Smooth muscle cell (in vitro differentiated cells): ENCODE measurements around the gene EPSTI1. TPM values are rescaled to one million over a fixed set of nuclear protein-coding genes. Genes with fewer than 3 reads are reported as not detected.

ENCODE experiments used
- DNase-seq: peaks from one replicate; lab custom pipeline; 2025; ENCODE audit not compliant: unreplicated experiment; lab: John Stamatoyannopoulos, UW
- H2AFZ ChIP-seq: fragments of 200-600 bp; sonication (generic); 2 replicates; pipeline ENCODE4 v1.6.0; 2016; ENCODE audit warnings: antibody characterized with exemption, low read depth, mild to moderate bottlenecking
- H3F3A ChIP-seq: fragments of 200-600 bp; sonication (generic); 2 replicates; pipeline ENCODE4 v1.6.0; 2017; ENCODE audit warnings: antibody characterized with exemption, low read depth
- H3K27ac ChIP-seq: fragments of 200-600 bp; sonication (generic); 2 replicates; pipeline ENCODE4 v1.5.1; 2016; ENCODE audit warnings: low read depth, mild to moderate bottlenecking
- H3K27me3 ChIP-seq: fragments of 200-600 bp; sonication (generic); 2 replicates; pipeline ENCODE4 v1.6.1; 2016; ENCODE audit warnings: low read depth, mild to moderate bottlenecking
- H3K36me3 ChIP-seq: fragments of 200-600 bp; sonication (generic); 2 replicates; pipeline ENCODE4 v1.5.1; 2016; ENCODE audit warnings: low read depth
- H3K4me1 ChIP-seq: fragments of 200-600 bp; sonication (generic); 2 replicates; pipeline ENCODE4 v1.5.1; 2016; ENCODE audit warnings: low read depth
- H3K4me2 ChIP-seq: fragments of 200-600 bp; sonication (generic); 2 replicates; pipeline ENCODE4 v1.6.0; 2016; ENCODE audit warnings: mild to moderate bottlenecking
- H3K4me3 ChIP-seq: fragments of 200-600 bp; sonication (generic); 2 replicates; pipeline ENCODE4 v1.5.1; 2016; ENCODE audit warnings: mild to moderate bottlenecking
- H3K79me2 ChIP-seq: fragments of 200-600 bp; sonication (generic); 2 replicates; pipeline ENCODE4 v1.6.0; 2016; ENCODE audit warnings: low read depth, mild to moderate bottlenecking
- H3K9ac ChIP-seq: fragments of 200-600 bp; sonication (generic); 2 replicates; pipeline ENCODE4 v1.6.0; 2016; ENCODE audit warnings: low read depth
- H3K9me3 ChIP-seq: fragments of 200-600 bp; sonication (generic); replicated peaks from 2 replicates; pipeline ENCODE4 v1.5.1; 2016; ENCODE audit warnings: low read depth
- H4K20me1 ChIP-seq: fragments of 200-600 bp; sonication (generic); 2 replicates; pipeline ENCODE4 v1.6.0; 2016; ENCODE audit warnings: low read depth
- CTCF ChIP-seq: fragments of 200-600 bp; sonication (generic); IDR thresholded peaks from 2 replicates; pipeline ENCODE4 v1.5.1; 2017; ENCODE audit warnings: borderline replicate concordance, mild to moderate bottlenecking, antibody characterized with exemption; ENCODE audit not compliant: insufficient read depth, poor library complexity, severe bottlenecking
- WGBS: methylation state at CpG from one replicate; pipeline ENCODE4 v1.1.7; 2016; ENCODE audit warnings: low lambda C conversion rate; 5-methylcytosine and 5-hydroxymethylcytosine counted together
- polyA plus RNA-seq: library from polyadenylated mRNA; unstranded; fragments of >200 nt; fragmentation: Nextera tagmentation; extraction: Ambion mirVana; gene quantifications from 2 replicates; pipeline ENCODE4 v1.2.1, GENCODE V29; 2016
- total RNA-seq: library from RNA; depleted of rRNA; stranded (reverse); fragments of >200 nt; gene quantifications from 2 replicates; pipeline ENCODE4 v1.2.3, GENCODE V29; 2014

EPSTI1 gene
- total and polyA plus RNA-seq, 2 experiments from 2014 or later = 2.4 to 3.3 TPM

- Histone ChIP-seq H3K4me2 (no peak overlapping the region), H3K27me3 (no peaks in the 10 kb centered on the region), H3K79me2 (no peaks in the 10 kb centered on the region), H3K4me3 (no peak overlapping the region), H3K4me1 (peaks cover 5% of the 10 kb centered on the region), H3K27ac (no peak overlapping the region), H2AFZ (no peak overlapping the region), H3K9me3 (no peaks in the 10 kb centered on the region), H3F3A (no peaks in the 10 kb centered on the region), H4K20me1 (no peaks in the 10 kb centered on the region), H3K36me3 (no peaks in the 10 kb centered on the region), H3K9ac (no peak overlapping the region)
- no peak for TF ChIP-seq CTCF
- 88% methylated on average over 2 of the region's 2 CpGs for WGBS
- no peak for DNase-seq
Measured at GRCh38 chr13:42925626-42926025, 66.4 kb downstream of the EPSTI1 start.

- H3K79me2 ChIP-seq = no peaks in the 10 kb centered on the region
- no peaks in the 10 kb centered on the region for H3K27me3 ChIP-seq
- DNase-seq = no peak
- no peak overlapping the region for H3K4me3 ChIP-seq
- H4K20me1 ChIP-seq = no peaks in the 10 kb centered on the region
- no peak overlapping the region for H3K9ac ChIP-seq
- WGBS = 95% methylated on average over 5 of the region's 5 CpGs
- H3F3A ChIP-seq = no peaks in the 10 kb centered on the region
- no peaks in the 10 kb centered on the region for H3K9me3 ChIP-seq
- H2AFZ ChIP-seq = no peak overlapping the region
- H3K4me1 ChIP-seq = peaks cover 5% of the 10 kb centered on the region
- no peak for TF ChIP-seq CTCF
- H3K4me2 ChIP-seq = no peak overlapping the region
- H3K27ac ChIP-seq = no peak overlapping the region
- no peaks in the 10 kb centered on the region for H3K36me3 ChIP-seq
Measured at GRCh38 chr13:42924344-42924743, 67.7 kb downstream of the EPSTI1 start.

- no peaks in the 10 kb centered on the region for H3K36me3 ChIP-seq
- H3F3A ChIP-seq = no peaks in the 10 kb centered on the region
- WGBS = 95% methylated on average over 4 of the region's 4 CpGs
- H3K4me3 ChIP-seq = no peak overlapping the region
- no peak overlapping the region for H3K9ac ChIP-seq
- no peaks in the 10 kb centered on the region for H4K20me1 ChIP-seq
- no peak for DNase-seq
- no peak overlapping the region for H3K4me2 ChIP-seq
- no peak overlapping the region for H3K27ac ChIP-seq
- no peaks in the 10 kb centered on the region for H3K79me2 ChIP-seq
- no peaks in the 10 kb centered on the region for H3K27me3 ChIP-seq
- H2AFZ ChIP-seq = no peak overlapping the region
- H3K9me3 ChIP-seq = no peaks in the 10 kb centered on the region
- no peaks in the 10 kb centered on the region for H3K4me1 ChIP-seq
- TF ChIP-seq CTCF = no peak
Measured at GRCh38 chr13:42907745-42908144, 84.3 kb downstream of the EPSTI1 start.

- Histone ChIP-seq H3K9ac (no peak overlapping the region), H4K20me1 (no peaks in the 10 kb centered on the region), H3K36me3 (no peaks in the 10 kb centered on the region), H3K79me2 (no peaks in the 10 kb centered on the region), H3K9me3 (no peaks in the 10 kb centered on the region), H3K27me3 (no peaks in the 10 kb centered on the region), H3K27ac (no peak overlapping the region), H2AFZ (no peak overlapping the region), H3K4me1 (no peaks in the 10 kb centered on the region), H3K4me2 (no peak overlapping the region), H3F3A (no peaks in the 10 kb centered on the region), H3K4me3 (no peak overlapping the region)
- DNase-seq = no peak
- 92% methylated on average over 4 of the region's 4 CpGs for WGBS
- TF ChIP-seq CTCF = no peak
Measured at GRCh38 chr13:42906257-42906656, 85.8 kb downstream of the EPSTI1 start.
